ENCODE measurements around the gene TRMT44.

Gene TRMT44

DNA sequence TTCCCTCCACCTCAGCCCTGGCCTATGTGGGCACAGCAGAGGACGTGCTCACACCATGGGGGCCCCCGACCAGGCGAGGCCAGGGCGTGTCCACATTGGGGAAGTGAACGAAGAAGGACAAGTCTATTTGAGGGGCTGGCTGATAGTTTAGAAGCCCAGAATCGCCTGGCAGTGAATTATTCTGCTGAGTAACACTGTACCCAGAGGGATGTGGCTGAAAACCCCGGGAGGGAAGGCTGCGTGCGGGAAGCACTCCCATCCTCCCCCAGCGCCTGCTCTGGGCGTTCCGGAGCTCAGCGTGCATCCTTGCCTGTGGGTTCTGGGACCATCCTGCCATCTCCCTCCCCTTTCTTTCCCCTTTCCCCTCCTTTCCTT is 66.6 kb downstream of the TRMT44 start:
- no peaks in the 10 kb centered on the region for H3K79me1 ChIP-seq (replicated peaks; ENCODE audit: low read length, poor library complexity, severe bottlenecking)
- WGBS: 64% methylated on average over 13 of the region's 13 CpGs
- no peak overlapping the region for H2BK120ac ChIP-seq (ENCODE audit: low read depth, low read length)
- no peak overlapping the region for H3K18ac ChIP-seq (ENCODE audit: low read depth in 1 of 2, low read length in 2 of 2)
- H4K91ac ChIP-seq (ENCODE audit: low read length): no peak overlapping the region
- peaks cover 26 to 30% of the 10 kb centered on the region in 2 experiments for H3K27me3 ChIP-seq (ENCODE audit: control insufficient read depth in 1 of 2, insufficient read depth in 1 of 2, low read length in 2 of 2)
- H3K4ac ChIP-seq (ENCODE audit: low read depth in 1 of 2, low read length in 2 of 2): no peak overlapping the region
- no peak overlapping the region for H2AK5ac ChIP-seq (ENCODE audit: low read length, severe bottlenecking)
- H3K4me2 ChIP-seq (ENCODE audit: low read length, poor library complexity, severe bottlenecking): no peak overlapping the region
- H3K27ac ChIP-seq (ENCODE audit: low read length, poor library complexity, severe bottlenecking): no peak overlapping the region
- H2BK5ac ChIP-seq (ENCODE audit: low read depth, low read length, poor library complexity, severe bottlenecking): no peak overlapping the region
- no peak overlapping the region for H3K23ac ChIP-seq (ENCODE audit: low read length in 2 of 2)
- H3K4me1 ChIP-seq (ENCODE audit: control insufficient read depth, insufficient read depth, low read depth, low read length): peaks cover 28% of the 10 kb centered on the region
- H4K8ac ChIP-seq (ENCODE audit: low read length): no peak overlapping the region
- no peak overlapping the region for H2BK15ac ChIP-seq (ENCODE audit: low read depth, poor library complexity, severe bottlenecking)
- no peak overlapping the region for H2BK12ac ChIP-seq (ENCODE audit: low read length in 2 of 2)
- H3K9me3 ChIP-seq (ENCODE audit: control insufficient read depth, low read length): peaks cover 4% of the 10 kb centered on the region
- peak overlapping the region; percentile 80 for H3K9ac ChIP-seq (ENCODE audit: low read length)
- H3K4me3 ChIP-seq (ENCODE audit: insufficient read depth in 1 of 2, low read depth in 1 of 2, low read length in 2 of 2): peak overlapping the region in 1 of 2 experiments; percentile 44
- DNase-seq: no peak
- no peak overlapping the region for H3K14ac ChIP-seq (ENCODE audit: low read length in 2 of 2)
- H2AFZ ChIP-seq (ENCODE audit: low read depth, low read length): no peak overlapping the region
- peaks cover 0 to 3% of the 10 kb centered on the region in 2 experiments for H3K36me3 ChIP-seq (ENCODE audit: control insufficient read depth in 1 of 2, insufficient read depth in 2 of 2, low read depth in 1 of 2, low read length in 2 of 2)

GRCh38 chr4:8507624-8508023 is 67.0 kb downstream of the TRMT44 start:
- Histone ChIP-seq H3K4ac (ENCODE audit: low read depth in 1 of 2, low read length in 2 of 2) (no peak overlapping the region), H3K36me3 (ENCODE audit: control insufficient read depth in 1 of 2, insufficient read depth in 2 of 2, low read depth in 1 of 2, low read length in 2 of 2) (no peaks in the 10 kb centered on the region), H3K23ac (ENCODE audit: low read length in 2 of 2) (no peak overlapping the region), H3K4me2 (ENCODE audit: low read length, poor library complexity, severe bottlenecking) (no peak overlapping the region), H3K27me3 (ENCODE audit: control insufficient read depth in 1 of 2, insufficient read depth in 1 of 2, low read length in 2 of 2) (peaks cover 21 to 28% of the 10 kb centered on the region in 2 experiments), H3K79me1 (replicated peaks; ENCODE audit: low read length, poor library complexity, severe bottlenecking) (no peaks in the 10 kb centered on the region), H3K4me3 (ENCODE audit: insufficient read depth in 1 of 2, low read depth in 1 of 2, low read length in 2 of 2) (peak overlapping the region in 1 of 2 experiments; percentile 44), H3K9ac (ENCODE audit: low read length) (peak overlapping the region; percentile 80), H3K18ac (ENCODE audit: low read depth in 1 of 2, low read length in 2 of 2) (no peak overlapping the region), H2BK12ac (ENCODE audit: low read length in 2 of 2) (no peak overlapping the region), H3K9me3 (ENCODE audit: control insufficient read depth, low read length) (no peaks in the 10 kb centered on the region), H2AK5ac (ENCODE audit: low read length, severe bottlenecking) (no peak overlapping the region), H4K91ac (ENCODE audit: low read length) (no peak overlapping the region), H3K14ac (ENCODE audit: low read length in 2 of 2) (no peak overlapping the region), H2BK120ac (ENCODE audit: low read depth, low read length) (no peak overlapping the region), H2AFZ (ENCODE audit: low read depth, low read length) (no peak overlapping the region), H2BK5ac (ENCODE audit: low read depth, low read length, poor library complexity, severe bottlenecking) (no peak overlapping the region), H4K8ac (ENCODE audit: low read length) (no peak overlapping the region), H3K4me1 (ENCODE audit: control insufficient read depth, insufficient read depth, low read depth, low read length) (peaks cover 25% of the 10 kb centered on the region), H3K27ac (ENCODE audit: low read length, poor library complexity, severe bottlenecking) (no peak overlapping the region), H2BK15ac (ENCODE audit: low read depth, poor library complexity, severe bottlenecking) (no peak overlapping the region)
- no peak for DNase-seq
- WGBS: 90% methylated on average over 9 of the region's 9 CpGs

DNA sequence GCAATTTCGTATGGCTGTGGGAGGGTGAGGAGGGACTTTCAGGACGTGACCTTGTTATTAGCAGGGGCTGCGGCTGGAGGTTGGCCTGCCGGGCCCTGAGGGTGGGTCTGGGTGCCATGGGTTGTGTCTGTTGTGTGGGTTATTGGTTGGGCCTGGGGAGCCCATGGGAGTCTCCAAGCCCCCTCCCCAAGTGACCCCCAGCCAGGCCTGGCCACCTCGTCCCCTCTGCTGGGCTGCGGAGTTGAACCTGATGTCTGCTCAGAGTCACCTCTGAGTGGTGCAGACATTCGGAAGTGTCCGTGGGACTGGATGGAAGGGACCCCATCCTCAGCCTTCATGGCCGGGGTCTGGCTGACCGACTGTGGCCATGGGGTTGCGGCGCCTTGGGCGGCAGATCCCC is 67.7 kb downstream of the TRMT44 start:
- no peaks in the 10 kb centered on the region for H3K9me3 ChIP-seq (ENCODE audit: control insufficient read depth, low read length)
- H3K9ac ChIP-seq (ENCODE audit: low read length): no peak overlapping the region
- no peak overlapping the region for H3K18ac ChIP-seq (ENCODE audit: low read depth in 1 of 2, low read length in 2 of 2)
- H3K4me1 ChIP-seq (ENCODE audit: control insufficient read depth, insufficient read depth, low read depth, low read length): peaks cover 19% of the 10 kb centered on the region
- H3K4me3 ChIP-seq (ENCODE audit: insufficient read depth in 1 of 2, low read depth in 1 of 2, low read length in 2 of 2): no peak overlapping the region
- no peak for DNase-seq
- no peaks in the 10 kb centered on the region for H3K36me3 ChIP-seq (ENCODE audit: control insufficient read depth in 1 of 2, insufficient read depth in 2 of 2, low read depth in 1 of 2, low read length in 2 of 2)
- H3K4me2 ChIP-seq (ENCODE audit: low read length, poor library complexity, severe bottlenecking): no peak overlapping the region
- no peak overlapping the region for H3K14ac ChIP-seq (ENCODE audit: low read length in 2 of 2)
- peaks cover 16 to 28% of the 10 kb centered on the region in 2 experiments for H3K27me3 ChIP-seq (ENCODE audit: control insufficient read depth in 1 of 2, insufficient read depth in 1 of 2, low read length in 2 of 2)
- H2AK5ac ChIP-seq (ENCODE audit: low read length, severe bottlenecking): no peak overlapping the region
- H3K4ac ChIP-seq (ENCODE audit: low read depth in 1 of 2, low read length in 2 of 2): no peak overlapping the region
- H2BK15ac ChIP-seq (ENCODE audit: low read depth, poor library complexity, severe bottlenecking): no peak overlapping the region
- H2AFZ ChIP-seq (ENCODE audit: low read depth, low read length): no peak overlapping the region
- no peak overlapping the region for H4K91ac ChIP-seq (ENCODE audit: low read length)
- no peaks in the 10 kb centered on the region for H3K79me1 ChIP-seq (replicated peaks; ENCODE audit: low read length, poor library complexity, severe bottlenecking)
- H2BK12ac ChIP-seq (ENCODE audit: low read length in 2 of 2): no peak overlapping the region
- H4K8ac ChIP-seq (ENCODE audit: low read length): no peak overlapping the region
- WGBS: 91% methylated on average over 13 of the region's 13 CpGs
- H2BK5ac ChIP-seq (ENCODE audit: low read depth, low read length, poor library complexity, severe bottlenecking): no peak overlapping the region
- no peak overlapping the region for H3K23ac ChIP-seq (ENCODE audit: low read length in 2 of 2)
- H2BK120ac ChIP-seq (ENCODE audit: low read depth, low read length): no peak overlapping the region
- H3K27ac ChIP-seq (ENCODE audit: low read length, poor library complexity, severe bottlenecking): no peak overlapping the region

DNA sequence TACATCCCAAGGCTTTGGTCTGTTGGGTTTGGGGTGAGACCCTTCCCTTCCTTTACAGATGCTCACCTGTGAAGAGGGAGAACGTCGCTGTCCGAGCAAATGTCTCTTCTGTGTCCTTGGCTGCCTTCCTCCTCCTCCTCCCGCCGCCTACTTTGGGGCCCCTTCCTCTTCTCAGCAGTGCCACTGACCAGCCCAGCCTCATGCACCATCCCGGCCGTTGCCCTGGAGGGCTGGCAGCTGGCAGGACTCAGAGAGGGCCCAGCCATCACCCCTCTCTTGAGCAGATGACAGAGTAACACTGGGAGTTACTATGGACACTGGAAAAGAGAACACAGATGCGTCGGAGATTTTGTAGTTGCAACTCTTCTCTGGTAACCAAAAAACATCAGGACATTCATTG is 68.2 kb downstream of the TRMT44 start:
- Histone ChIP-seq H2BK5ac (ENCODE audit: low read depth, low read length, poor library complexity, severe bottlenecking) (no peak overlapping the region), H3K79me1 (replicated peaks; ENCODE audit: low read length, poor library complexity, severe bottlenecking) (no peaks in the 10 kb centered on the region), H3K9ac (ENCODE audit: low read length) (no peak overlapping the region), H3K4me1 (ENCODE audit: control insufficient read depth, insufficient read depth, low read depth, low read length) (peaks cover 17% of the 10 kb centered on the region), H3K23ac (ENCODE audit: low read length in 2 of 2) (no peak overlapping the region), H2AFZ (ENCODE audit: low read depth, low read length) (no peak overlapping the region), H2BK120ac (ENCODE audit: low read depth, low read length) (no peak overlapping the region), H3K18ac (ENCODE audit: low read depth in 1 of 2, low read length in 2 of 2) (no peak overlapping the region), H4K8ac (ENCODE audit: low read length) (no peak overlapping the region), H3K9me3 (ENCODE audit: control insufficient read depth, low read length) (no peaks in the 10 kb centered on the region), H3K27me3 (ENCODE audit: control insufficient read depth in 1 of 2, insufficient read depth in 1 of 2, low read length in 2 of 2) (peaks cover 12 to 28% of the 10 kb centered on the region in 2 experiments), H2BK12ac (ENCODE audit: low read length in 2 of 2) (no peak overlapping the region), H2BK15ac (ENCODE audit: low read depth, poor library complexity, severe bottlenecking) (no peak overlapping the region), H3K4me3 (ENCODE audit: insufficient read depth in 1 of 2, low read depth in 1 of 2, low read length in 2 of 2) (no peak overlapping the region), H3K14ac (ENCODE audit: low read length in 2 of 2) (no peak overlapping the region), H3K27ac (ENCODE audit: low read length, poor library complexity, severe bottlenecking) (no peak overlapping the region), H4K91ac (ENCODE audit: low read length) (no peak overlapping the region), H3K36me3 (ENCODE audit: control insufficient read depth in 1 of 2, insufficient read depth in 2 of 2, low read depth in 1 of 2, low read length in 2 of 2) (no peaks in the 10 kb centered on the region), H3K4ac (ENCODE audit: low read depth in 1 of 2, low read length in 2 of 2) (no peak overlapping the region), H2AK5ac (ENCODE audit: low read length, severe bottlenecking) (no peak overlapping the region), H3K4me2 (ENCODE audit: low read length, poor library complexity, severe bottlenecking) (no peak overlapping the region)
- no peak for DNase-seq
- 78% methylated on average over 9 of the region's 9 CpGs for WGBS

Measured in mesenchymal stem cell (in vitro differentiated cells and primary cell).